DOHH2 (cell line): Measurements from ENCODE around the gene LACTB.

ENCODE experiments used
- EZH2phosphoT487 ChIP-seq: fragments of 200-600 bp; sonication (generic); IDR thresholded peaks from 2 replicates; pipeline ENCODE4 v1.6.1; 2017; ENCODE audit warnings: borderline replicate concordance, mild to moderate bottlenecking, antibody characterized with exemption, low read length, moderate library complexity, mixed read lengths
- TF ChIP-seq, protein P1 (sequence below): fragments of 200-600 bp; sonication (generic); IDR thresholded peaks from one replicate; pipeline ENCODE4 v1.5.1; 2014; ENCODE audit warnings: antibody characterized with exemption, mild to moderate bottlenecking, low read depth, low read length; ENCODE audit not compliant: poor library complexity, severe bottlenecking

DNA sequence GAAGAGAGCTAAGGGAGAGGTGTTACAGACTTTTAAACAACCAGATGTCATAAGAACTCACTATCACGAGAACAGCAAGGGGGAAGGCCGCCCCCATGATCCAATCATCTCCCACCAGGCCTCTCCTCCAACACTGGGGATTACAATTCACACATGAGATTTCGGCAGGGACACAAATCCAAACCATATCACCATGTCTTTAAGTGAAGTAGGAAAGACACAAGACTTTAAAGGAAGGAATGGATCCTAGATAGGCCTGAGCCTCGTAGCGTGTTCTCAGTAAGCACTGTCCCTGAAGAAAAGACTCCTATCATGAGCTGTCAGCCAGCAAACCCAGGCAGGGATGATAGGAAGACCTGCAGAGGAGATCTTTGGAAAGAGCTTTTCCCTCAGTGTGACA, 50.7 kb downstream of the LACTB start:
- TF ChIP-seq, protein P1, sequence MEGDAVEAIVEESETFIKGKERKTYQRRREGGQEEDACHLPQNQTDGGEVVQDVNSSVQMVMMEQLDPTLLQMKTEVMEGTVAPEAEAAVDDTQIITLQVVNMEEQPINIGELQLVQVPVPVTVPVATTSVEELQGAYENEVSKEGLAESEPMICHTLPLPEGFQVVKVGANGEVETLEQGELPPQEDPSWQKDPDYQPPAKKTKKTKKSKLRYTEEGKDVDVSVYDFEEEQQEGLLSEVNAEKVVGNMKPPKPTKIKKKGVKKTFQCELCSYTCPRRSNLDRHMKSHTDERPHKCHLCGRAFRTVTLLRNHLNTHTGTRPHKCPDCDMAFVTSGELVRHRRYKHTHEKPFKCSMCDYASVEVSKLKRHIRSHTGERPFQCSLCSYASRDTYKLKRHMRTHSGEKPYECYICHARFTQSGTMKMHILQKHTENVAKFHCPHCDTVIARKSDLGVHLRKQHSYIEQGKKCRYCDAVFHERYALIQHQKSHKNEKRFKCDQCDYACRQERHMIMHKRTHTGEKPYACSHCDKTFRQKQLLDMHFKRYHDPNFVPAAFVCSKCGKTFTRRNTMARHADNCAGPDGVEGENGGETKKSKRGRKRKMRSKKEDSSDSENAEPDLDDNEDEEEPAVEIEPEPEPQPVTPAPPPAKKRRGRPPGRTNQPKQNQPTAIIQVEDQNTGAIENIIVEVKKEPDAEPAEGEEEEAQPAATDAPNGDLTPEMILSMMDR: no peak
- no peak for TF ChIP-seq EZH2phosphoT487
